Neural cell (in vitro differentiated cells): ENCODE measurements around the gene KLK3. TPM values are rescaled to one million over a fixed set of nuclear protein-coding genes. Genes with fewer than 3 reads are reported as not detected.
"Not testable (repeated sequence)": the region's sequence is repeated elsewhere in the genome, so short reads cannot be mapped to it uniquely, and the experiment has no call there.

Experiments
- H2AFZ ChIP-seq: fragments of 200-600, 300-800 bp; sonication (generic), shearing (Covaris generic); 2 replicates; pipeline ENCODE4 v1.6.0; 2014; ENCODE audit warnings: low read depth, mild to moderate bottlenecking, antibody characterized with exemption, low read length, moderate library complexity
- H3F3A ChIP-seq: fragments of 200-600 bp; shearing (Covaris generic); 2 replicates; pipeline ENCODE4 v1.6.1; 2016; ENCODE audit warnings: mild to moderate bottlenecking, moderate library complexity, mixed read lengths, antibody characterized with exemption, low read length; ENCODE audit not compliant: insufficient read depth, poor library complexity, severe bottlenecking
- H3K27ac ChIP-seq: fragments of 200-600, 300-800 bp; sonication (generic), shearing (Covaris generic); 2 replicates; pipeline ENCODE4 v1.5.1; 2014; ENCODE audit warnings: mild to moderate bottlenecking, low read length, moderate library complexity
- H3K27me3 ChIP-seq: fragments of 300-800, 200-600 bp; sonication (generic), shearing (Covaris generic); 2 replicates; pipeline ENCODE4 v1.6.0; 2014; ENCODE audit warnings: mild to moderate bottlenecking, low read depth, low read length, moderate library complexity; ENCODE audit not compliant: insufficient read depth
- H3K36me3 ChIP-seq: fragments of 300-800, 200-600 bp; sonication (generic), shearing (Covaris generic); 2 replicates; pipeline ENCODE4 v1.5.1; 2014; ENCODE audit warnings: mild to moderate bottlenecking, antibody characterized with exemption, low read length, moderate library complexity; ENCODE audit not compliant: insufficient read depth
- H3K4me2 ChIP-seq: fragments of 300-800, 200-600 bp; sonication (generic), shearing (Covaris generic); 2 replicates; pipeline ENCODE4 v1.6.0; 2014; ENCODE audit warnings: mild to moderate bottlenecking, low read length
- H3K4me3 ChIP-seq: fragments of 300-800, 200-600 bp; sonication (generic), shearing (Covaris generic); 2 replicates; pipeline ENCODE4 v1.5.1; 2014; ENCODE audit warnings: mild to moderate bottlenecking, low read length, moderate library complexity
- H3K79me2 ChIP-seq: fragments of 200-600 bp; shearing (Covaris generic); replicated peaks from 2 replicates; pipeline ENCODE4 v1.6.0; 2014; ENCODE audit warnings: mild to moderate bottlenecking, low read length, moderate library complexity; ENCODE audit not compliant: insufficient read depth
- H3K9ac ChIP-seq: fragments of 300-800, 200-600 bp; sonication (generic), shearing (Covaris generic); 2 replicates; pipeline ENCODE4 v1.6.1; 2016; ENCODE audit warnings: mild to moderate bottlenecking, low read length, mixed read lengths
- H3K9me2 ChIP-seq: fragments of 200-600 bp; shearing (Covaris generic); 2 replicates; pipeline ENCODE4 v1.6.1; 2016; ENCODE audit warnings: mild to moderate bottlenecking, low read length, mixed read lengths; ENCODE audit not compliant: insufficient read depth
- H3K9me3 ChIP-seq: fragments of 200-600, 300-800 bp; sonication (generic), shearing (Covaris generic); 2 replicates; pipeline ENCODE4 v1.6.1; 2016; ENCODE audit warnings: mild to moderate bottlenecking, mixed run types, low read length, moderate library complexity, mixed read lengths
- H4K20me1 ChIP-seq: fragments of 200-600 bp; shearing (Covaris generic); 2 replicates; pipeline ENCODE4 v1.6.1; 2016; ENCODE audit warnings: mild to moderate bottlenecking, mixed run types; ENCODE audit not compliant: insufficient read depth
- EP300 ChIP-seq: fragments of 450-650 bp; conservative IDR thresholded peaks from 2 replicates; pipeline ENCODE4 v1.6.1; 2014; ENCODE audit warnings: antibody characterized with exemption, mild to moderate bottlenecking, moderate library complexity; ENCODE audit not compliant: poor library complexity, severe bottlenecking
- EZH2 ChIP-seq: fragments of 200-600, 300-800 bp; shearing (Covaris generic), sonication (generic); IDR thresholded peaks from 2 replicates; pipeline ENCODE4 v1.6.1; 2014; ENCODE audit warnings: antibody characterized with exemption, low read length, borderline replicate concordance, mild to moderate bottlenecking; ENCODE audit not compliant: insufficient read depth, poor library complexity, severe bottlenecking
- MXI1 ChIP-seq: fragments of 450-650 bp; conservative IDR thresholded peaks from 2 replicates; pipeline ENCODE4 v1.6.1; 2014; ENCODE audit warnings: antibody characterized with exemption, mild to moderate bottlenecking; ENCODE audit not compliant: poor library complexity, severe bottlenecking
- POLR2AphosphoS5 ChIP-seq: IDR thresholded peaks from 2 replicates; pipeline ENCODE4 v1.6.1; 2012
- RAD21 ChIP-seq: fragments of 450-650 bp; conservative IDR thresholded peaks from 2 replicates; pipeline ENCODE4 v1.6.1; 2014; ENCODE audit warnings: antibody characterized with exemption, mild to moderate bottlenecking, moderate library complexity
- SMC3 ChIP-seq: fragments of 450-650 bp; conservative IDR thresholded peaks from 2 replicates; pipeline ENCODE4 v1.6.1; 2014; ENCODE audit warnings: antibody characterized with exemption, mild to moderate bottlenecking, moderate library complexity; ENCODE audit not compliant: poor library complexity
- TAF1 ChIP-seq: IDR thresholded peaks from 2 replicates; pipeline ENCODE4 v1.6.1; 2012; ENCODE audit warnings: low read depth
- polyA plus RNA-seq: library from polyadenylated mRNA; depleted of rRNA; stranded (reverse); fragments of >200 nt; gene quantifications from 2 replicates; pipeline ENCODE4 v1.2.3, GENCODE V29; 2014
- TF ChIP-seq, protein P1 (sequence below): fragments of 450-650 bp; IDR thresholded peaks from 2 replicates; pipeline ENCODE4 v1.5.1; 2014; ENCODE audit warnings: antibody characterized with exemption, mild to moderate bottlenecking, moderate library complexity; ENCODE audit not compliant: poor library complexity, severe bottlenecking
- TF ChIP-seq, protein P2 (sequence below): IDR thresholded peaks from 2 replicates; pipeline ENCODE4 v1.6.1; 2012; ENCODE audit warnings: borderline replicate concordance

The KLK3 gene
- polyA plus RNA-seq, 1 donor from 2014 or later = not detected

DNA sequence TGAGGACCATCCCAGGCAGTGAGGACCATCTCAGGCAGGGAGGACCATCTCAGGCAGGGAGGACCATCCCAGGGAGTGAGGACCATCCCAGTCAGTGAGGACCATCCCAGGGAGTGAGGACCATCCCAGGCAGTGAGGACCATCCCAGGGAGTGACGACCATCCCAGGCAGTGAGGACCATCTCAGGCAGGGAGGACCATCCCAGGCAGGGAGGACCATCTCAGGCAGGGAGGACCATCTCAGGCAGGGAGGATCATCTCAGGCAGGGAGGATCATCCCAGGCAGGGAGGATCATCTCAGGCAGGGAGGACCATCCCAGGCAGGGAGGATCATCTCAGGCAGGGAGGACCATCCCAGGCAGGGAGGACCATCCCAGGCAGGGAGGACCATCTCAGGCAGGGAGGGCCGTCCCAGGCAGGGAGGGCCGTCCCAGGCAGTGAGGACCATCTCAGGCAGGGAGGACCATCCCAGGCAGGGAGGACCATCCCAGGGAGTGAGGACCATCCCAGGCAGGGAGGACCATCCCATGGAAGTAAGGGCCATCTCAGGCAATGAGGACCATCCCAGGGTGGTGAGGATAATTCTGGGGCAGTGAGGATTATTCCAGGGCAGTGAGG is 43.0 kb upstream of the KLK3 start:
- not testable (repeated sequence) for H3K27me3 ChIP-seq, H3K36me3 ChIP-seq, H3K79me2 ChIP-seq, H3K9ac ChIP-seq, H4K20me1 ChIP-seq, H2AFZ ChIP-seq, H3K4me2 ChIP-seq, H3K4me3 ChIP-seq, H3K9me2 ChIP-seq, H3K27ac ChIP-seq, H3F3A ChIP-seq, H3K9me3 ChIP-seq

DNA sequence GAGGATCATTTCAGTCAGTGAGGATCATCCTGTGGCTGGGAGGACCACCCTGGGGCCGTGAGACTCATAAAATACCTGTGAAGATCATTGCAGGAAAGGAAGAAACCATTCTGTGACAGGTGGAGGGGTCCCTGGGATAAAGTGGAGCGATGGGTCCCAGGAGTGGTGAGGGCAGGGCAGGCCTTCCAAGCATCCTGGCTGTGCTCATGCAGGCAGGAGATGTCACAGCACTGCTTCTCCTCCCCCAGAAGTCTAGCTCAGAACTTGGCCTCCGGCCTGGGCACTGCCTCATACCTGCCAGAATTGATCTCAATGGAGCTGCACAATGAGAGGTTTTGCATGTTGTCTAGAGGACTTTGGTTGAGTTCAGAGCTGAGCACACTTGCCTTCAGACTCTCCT is 42.2 kb upstream of the KLK3 start:
- no peaks in the 10 kb centered on the region for H3K79me2 ChIP-seq
- H3K4me2 ChIP-seq = no peak overlapping the region
- H3K9me2 ChIP-seq = no peaks in the 10 kb centered on the region
- no peaks in the 10 kb centered on the region for H3K9me3 ChIP-seq
- H4K20me1 ChIP-seq = no peaks in the 10 kb centered on the region
- H2AFZ ChIP-seq = no peak overlapping the region
- H3F3A ChIP-seq = no peaks in the 10 kb centered on the region
- no peak overlapping the region for H3K9ac ChIP-seq
- TF ChIP-seq, protein P1, sequence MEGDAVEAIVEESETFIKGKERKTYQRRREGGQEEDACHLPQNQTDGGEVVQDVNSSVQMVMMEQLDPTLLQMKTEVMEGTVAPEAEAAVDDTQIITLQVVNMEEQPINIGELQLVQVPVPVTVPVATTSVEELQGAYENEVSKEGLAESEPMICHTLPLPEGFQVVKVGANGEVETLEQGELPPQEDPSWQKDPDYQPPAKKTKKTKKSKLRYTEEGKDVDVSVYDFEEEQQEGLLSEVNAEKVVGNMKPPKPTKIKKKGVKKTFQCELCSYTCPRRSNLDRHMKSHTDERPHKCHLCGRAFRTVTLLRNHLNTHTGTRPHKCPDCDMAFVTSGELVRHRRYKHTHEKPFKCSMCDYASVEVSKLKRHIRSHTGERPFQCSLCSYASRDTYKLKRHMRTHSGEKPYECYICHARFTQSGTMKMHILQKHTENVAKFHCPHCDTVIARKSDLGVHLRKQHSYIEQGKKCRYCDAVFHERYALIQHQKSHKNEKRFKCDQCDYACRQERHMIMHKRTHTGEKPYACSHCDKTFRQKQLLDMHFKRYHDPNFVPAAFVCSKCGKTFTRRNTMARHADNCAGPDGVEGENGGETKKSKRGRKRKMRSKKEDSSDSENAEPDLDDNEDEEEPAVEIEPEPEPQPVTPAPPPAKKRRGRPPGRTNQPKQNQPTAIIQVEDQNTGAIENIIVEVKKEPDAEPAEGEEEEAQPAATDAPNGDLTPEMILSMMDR = no peak
- no peak for TF ChIP-seq TAF1
- no peak for TF ChIP-seq EZH2
- TF ChIP-seq, protein P2, sequence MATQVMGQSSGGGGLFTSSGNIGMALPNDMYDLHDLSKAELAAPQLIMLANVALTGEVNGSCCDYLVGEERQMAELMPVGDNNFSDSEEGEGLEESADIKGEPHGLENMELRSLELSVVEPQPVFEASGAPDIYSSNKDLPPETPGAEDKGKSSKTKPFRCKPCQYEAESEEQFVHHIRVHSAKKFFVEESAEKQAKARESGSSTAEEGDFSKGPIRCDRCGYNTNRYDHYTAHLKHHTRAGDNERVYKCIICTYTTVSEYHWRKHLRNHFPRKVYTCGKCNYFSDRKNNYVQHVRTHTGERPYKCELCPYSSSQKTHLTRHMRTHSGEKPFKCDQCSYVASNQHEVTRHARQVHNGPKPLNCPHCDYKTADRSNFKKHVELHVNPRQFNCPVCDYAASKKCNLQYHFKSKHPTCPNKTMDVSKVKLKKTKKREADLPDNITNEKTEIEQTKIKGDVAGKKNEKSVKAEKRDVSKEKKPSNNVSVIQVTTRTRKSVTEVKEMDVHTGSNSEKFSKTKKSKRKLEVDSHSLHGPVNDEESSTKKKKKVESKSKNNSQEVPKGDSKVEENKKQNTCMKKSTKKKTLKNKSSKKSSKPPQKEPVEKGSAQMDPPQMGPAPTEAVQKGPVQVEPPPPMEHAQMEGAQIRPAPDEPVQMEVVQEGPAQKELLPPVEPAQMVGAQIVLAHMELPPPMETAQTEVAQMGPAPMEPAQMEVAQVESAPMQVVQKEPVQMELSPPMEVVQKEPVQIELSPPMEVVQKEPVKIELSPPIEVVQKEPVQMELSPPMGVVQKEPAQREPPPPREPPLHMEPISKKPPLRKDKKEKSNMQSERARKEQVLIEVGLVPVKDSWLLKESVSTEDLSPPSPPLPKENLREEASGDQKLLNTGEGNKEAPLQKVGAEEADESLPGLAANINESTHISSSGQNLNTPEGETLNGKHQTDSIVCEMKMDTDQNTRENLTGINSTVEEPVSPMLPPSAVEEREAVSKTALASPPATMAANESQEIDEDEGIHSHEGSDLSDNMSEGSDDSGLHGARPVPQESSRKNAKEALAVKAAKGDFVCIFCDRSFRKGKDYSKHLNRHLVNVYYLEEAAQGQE = no peak
- TF ChIP-seq MXI1 = no peak
- TF ChIP-seq RAD21 = no peak
- no peak for TF ChIP-seq POLR2AphosphoS5
- no peak for TF ChIP-seq SMC3
- no peak for TF ChIP-seq EP300
- peaks cover 7% of the 10 kb centered on the region for H3K27me3 ChIP-seq
- no peak overlapping the region for H3K27ac ChIP-seq
- H3K4me3 ChIP-seq = no peak overlapping the region
- H3K36me3 ChIP-seq = no peaks in the 10 kb centered on the region

DNA sequence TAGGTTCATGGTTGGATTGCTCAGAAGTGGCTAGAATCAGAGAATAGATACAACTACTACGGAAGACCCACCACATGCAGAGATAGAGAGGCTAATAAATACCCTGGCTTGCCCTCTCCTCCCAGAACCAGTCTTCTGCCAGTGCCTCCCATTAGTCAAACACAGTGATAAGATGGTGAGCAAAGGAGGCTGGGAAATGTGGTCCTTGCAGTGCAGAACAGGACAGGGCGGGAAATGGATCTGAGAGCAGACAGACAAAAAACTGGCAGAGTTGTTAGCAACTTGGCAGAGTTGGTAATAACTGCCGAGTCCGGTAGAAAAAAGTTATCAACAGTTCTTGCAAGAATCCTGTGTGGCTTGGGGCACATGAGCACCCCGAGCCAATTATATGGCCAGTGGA is 39.8 kb upstream of the KLK3 start:
- Histone ChIP-seq H3K4me3 (no peak overlapping the region), H3K27me3 (peaks cover 29% of the 10 kb centered on the region)

More for the DNA sequence above, 39.8 kb upstream of the KLK3 start:
- H3K9ac ChIP-seq = no peak overlapping the region
- H3K9me2 ChIP-seq = no peaks in the 10 kb centered on the region
- no peak overlapping the region for H3K4me2 ChIP-seq
- TF ChIP-seq EZH2 (no peak), MXI1 (no peak), EP300 (no peak), POLR2AphosphoS5 (no peak), RAD21 (no peak)
- TF ChIP-seq, protein P1 = no peak
- TF ChIP-seq, protein P2 = no peak
- H4K20me1 ChIP-seq = no peaks in the 10 kb centered on the region
- no peaks in the 10 kb centered on the region for H3F3A ChIP-seq
- no peaks in the 10 kb centered on the region for H3K36me3 ChIP-seq
- no peaks in the 10 kb centered on the region for H3K9me3 ChIP-seq
- H2AFZ ChIP-seq = no peak overlapping the region
- H3K79me2 ChIP-seq = no peaks in the 10 kb centered on the region
- no peak overlapping the region for H3K27ac ChIP-seq
